GM12892 (cell line): ENCODE results near the gene PDE3A.
"Not testable (repeated sequence)": the region's sequence is repeated elsewhere in the genome, so short reads cannot be mapped to it uniquely, and the experiment has no call there.

ENCODE experiments used
- POLR2A ChIP-seq: IDR thresholded peaks from 2 replicates; pipeline ENCODE4 v1.6.1; 2011; ENCODE audit warnings: low read depth, low read length, control low read depth
- POLR2AphosphoS5 ChIP-seq: IDR thresholded peaks from 2 replicates; pipeline ENCODE4 v1.6.1; 2011; ENCODE audit warnings: low read depth, low read length, control low read depth
- TAF1 ChIP-seq: IDR thresholded peaks from 2 replicates; pipeline ENCODE4 v1.6.1; 2011; ENCODE audit warnings: low read depth, mild to moderate bottlenecking, control low read depth, low read length, borderline replicate concordance

DNA sequence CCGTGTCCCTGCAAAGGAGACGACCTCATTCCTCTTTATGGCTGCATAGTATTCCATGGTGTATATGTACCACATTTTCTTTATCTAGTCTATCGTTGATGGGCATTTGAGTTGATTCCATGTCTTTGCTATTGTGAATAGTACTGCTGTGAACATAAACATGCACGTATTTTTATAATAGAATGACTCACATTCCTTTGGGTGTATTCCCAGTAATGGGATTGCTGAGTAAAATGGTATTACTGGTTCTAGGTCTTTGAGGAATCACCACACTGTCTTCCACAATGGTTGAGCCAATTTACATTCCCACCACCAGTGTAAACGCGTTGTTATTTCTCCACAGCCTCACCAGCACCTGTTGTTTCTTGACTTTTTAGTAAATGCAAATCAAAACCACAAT is 16.5 kb downstream of the PDE3A start:
- TF ChIP-seq POLR2A, TAF1, POLR2AphosphoS5: not testable (repeated sequence)
